PC-9 (cell line): Measurements from ENCODE around the gene SLC9B1.

ENCODE experiments used
- CTCF ChIP-seq: fragments of 200-600 bp; sonication (generic); conservative IDR thresholded peaks from 2 replicates; pipeline ENCODE4 v1.6.1; 2017; ENCODE audit warnings: mixed run types, antibody characterized with exemption, mild to moderate bottlenecking, moderate library complexity
- EZH2 ChIP-seq: fragments of 200-600 bp; sonication (generic); IDR thresholded peaks from 2 replicates; pipeline ENCODE4 v1.8.0; 2017; ENCODE audit warnings: antibody characterized with exemption, low read depth

GRCh38 chr4:102868781-102869568 lies 150.5 kb downstream of the SLC9B1 start, which contains the start of gene CISD2:
- TF ChIP-seq CTCF: no peak
- TF ChIP-seq EZH2: no peak
